ENCODE measurements around the gene CALB2.

- no peak for TF ChIP-seq CTCF (conservative IDR thresholded peaks at IDR 0.05; ENCODE audit: low read depth in 2 of 2)
- TF ChIP-seq CREB1 (CRISPR knock-in tag; IDR thresholded peaks at IDR 0.05; ENCODE audit: low read depth): no peak
Observed at GRCh38 chr16:71359431-71359830, 908 bp downstream of the CALB2 start.
